Astrocyte (in vitro differentiated cells and primary cell): ENCODE measurements around the gene PRSS33. TPM values are rescaled to one million over a fixed set of nuclear protein-coding genes. Genes with fewer than 3 reads are reported as not detected.

Experiments
- DNase-seq: peaks from one replicate; pipeline ENCODE4 v3.0.0-alpha.2; 2010; ENCODE audit warnings: low read depth
- FAIRE-seq: peaks from 2 replicates; lab custom pipeline; 2011; peaks lifted over from hg19 to GRCh38; lab: Jason Lieb, UNC
- H2AFZ ChIP-seq: 2 replicates; pipeline ENCODE4 v1.6.0; 2012; ENCODE audit warnings: low read depth, low read length, inconsistent platforms
- H3K27ac ChIP-seq: 2 replicates; pipeline ENCODE4 v1.5.1; 2011; ENCODE audit warnings: low read depth, low read length, inconsistent platforms
- H3K27me3 ChIP-seq: 2 replicates; pipeline ENCODE4 v1.6.0; 2011; ENCODE audit warnings: low read length, inconsistent platforms; ENCODE audit not compliant: insufficient read depth
- H3K36me3 ChIP-seq: 2 replicates; pipeline ENCODE4 v1.5.1; 2011; ENCODE audit warnings: low read length, inconsistent platforms; ENCODE audit not compliant: insufficient read depth
- H3K4me1 ChIP-seq: 2 replicates; pipeline ENCODE4 v1.5.1; 2011; ENCODE audit warnings: low read length, inconsistent platforms; ENCODE audit not compliant: insufficient read depth
- H3K4me2 ChIP-seq: 2 replicates; pipeline ENCODE4 v1.6.0; 2012; ENCODE audit warnings: low read length, inconsistent platforms
- H3K4me3 ChIP-seq: 2 replicates; pipeline ENCODE4 v1.5.1; 2011; ENCODE audit warnings: low read depth, mild to moderate bottlenecking, low read length, inconsistent platforms; ENCODE audit not compliant: insufficient read depth
- H3K79me2 ChIP-seq: 2 replicates; pipeline ENCODE4 v1.6.0; 2012; ENCODE audit warnings: mild to moderate bottlenecking, low read length, inconsistent platforms; ENCODE audit not compliant: insufficient read depth
- H3K9ac ChIP-seq: 2 replicates; pipeline ENCODE4 v1.6.0; 2012; ENCODE audit warnings: mild to moderate bottlenecking, low read length, inconsistent platforms
- H3K9me3 ChIP-seq: 2 replicates; pipeline ENCODE4 v1.5.1; 2012; ENCODE audit warnings: low read depth, mild to moderate bottlenecking, low read length, inconsistent platforms; ENCODE audit not compliant: insufficient read depth
- H4K20me1 ChIP-seq: 2 replicates; pipeline ENCODE4 v1.6.0; 2012; ENCODE audit warnings: low read length, inconsistent platforms; ENCODE audit not compliant: insufficient read depth
- H3K27ac Mint-ChIP-seq: one replicate; pipeline ENCODE4 v1.8.0; 2021; ENCODE audit warnings: mild to moderate bottlenecking, mixed read lengths; ENCODE audit not compliant: unreplicated experiment
- H3K27me3 Mint-ChIP-seq: one replicate; pipeline ENCODE4 v1.8.0; 2021; ENCODE audit warnings: low read depth, mixed read lengths; ENCODE audit not compliant: unreplicated experiment
- H3K36me3 Mint-ChIP-seq: one replicate; pipeline ENCODE4 v1.8.0; 2021; ENCODE audit warnings: low read depth, mixed read lengths; ENCODE audit not compliant: unreplicated experiment
- H3K4me1 Mint-ChIP-seq: one replicate; pipeline ENCODE4 v1.8.0; 2021; ENCODE audit warnings: low read depth, mixed read lengths; ENCODE audit not compliant: unreplicated experiment
- H3K4me3 Mint-ChIP-seq: one replicate; pipeline ENCODE4 v1.8.0; 2021; ENCODE audit warnings: mild to moderate bottlenecking, moderate library complexity, mixed read lengths; ENCODE audit not compliant: unreplicated experiment
- H3K9me3 Mint-ChIP-seq: one replicate; pipeline ENCODE4 v1.8.0; 2021; ENCODE audit warnings: mild to moderate bottlenecking, mixed read lengths; ENCODE audit not compliant: unreplicated experiment
- CTCF ChIP-seq: IDR thresholded peaks from 2 replicates; pipeline ENCODE4 v1.5.1; 2011; ENCODE audit warnings: low read depth, mild to moderate bottlenecking, inconsistent platforms, low read length, moderate library complexity; ENCODE audit not compliant: insufficient read depth
- EZH2 ChIP-seq: IDR thresholded peaks from 2 replicates; pipeline ENCODE4 v1.6.1; 2012; ENCODE audit warnings: mild to moderate bottlenecking, low read length, inconsistent platforms; ENCODE audit not compliant: insufficient read depth
- total RNA-seq: library from RNA; stranded (reverse); gene quantifications from 2 replicates; pipeline ENCODE4 v1.2.1, GENCODE V29; 2021

The PRSS33 gene
- total RNA-seq, 1 donor from 2014 or later: not detected

GRCh38 chr16:2775131-2775716 is 12.1 kb downstream of the PRSS33 start:
- Mint-ChIP-seq H3K9me3 (peaks cover 4% of the 10 kb centered on the region), H3K36me3 (peaks cover 16% of the 10 kb centered on the region), H3K27ac (peak overlapping the region; percentile 80), H3K4me1 (peaks cover 26% of the 10 kb centered on the region), H3K4me3 (peak overlapping the region; percentile 100), H3K27me3 (no peaks in the 10 kb centered on the region)
- H3K4me1 ChIP-seq: peaks cover 21% of the 10 kb centered on the region
- DNase-seq: no peak
- peaks cover 25% of the 10 kb centered on the region for H3K36me3 ChIP-seq
- no peaks in the 10 kb centered on the region for H3K9me3 ChIP-seq
- H3K27ac ChIP-seq: no peak overlapping the region
- peak overlapping the region; percentile 82 for H3K4me3 ChIP-seq
- TF ChIP-seq EZH2 (no peak), CTCF (no peak)
- FAIRE-seq: no peak
- no peak overlapping the region for H2AFZ ChIP-seq
- peaks cover 59% of the 10 kb centered on the region for H4K20me1 ChIP-seq
- peak overlapping the region; percentile 91 for H3K4me2 ChIP-seq
- H3K79me2 ChIP-seq: peaks cover 79% of the 10 kb centered on the region
- peak overlapping the region; percentile 99 for H3K9ac ChIP-seq
- H3K27me3 ChIP-seq: no peaks in the 10 kb centered on the region

- H3K9me3 ChIP-seq: no peaks in the 10 kb centered on the region
- Mint-ChIP-seq H3K27ac (no peak overlapping the region), H3K4me1 (peaks cover 31% of the 10 kb centered on the region), H3K27me3 (no peaks in the 10 kb centered on the region), H3K36me3 (peaks cover 22% of the 10 kb centered on the region), H3K4me3 (no peak overlapping the region), H3K9me3 (peaks cover 4% of the 10 kb centered on the region)
- no peak overlapping the region for H2AFZ ChIP-seq
- no peak overlapping the region for H3K27ac ChIP-seq
- DNase-seq: no peak
- no peak overlapping the region for H3K4me3 ChIP-seq
- H3K4me1 ChIP-seq: peaks cover 21% of the 10 kb centered on the region
- peak overlapping the region; percentile 34 for H3K9ac ChIP-seq
- H3K4me2 ChIP-seq: no peak overlapping the region
- H3K27me3 ChIP-seq: no peaks in the 10 kb centered on the region
- H4K20me1 ChIP-seq: peaks cover 68% of the 10 kb centered on the region
- H3K79me2 ChIP-seq: peaks cover 88% of the 10 kb centered on the region
- peaks cover 32% of the 10 kb centered on the region for H3K36me3 ChIP-seq
- TF ChIP-seq EZH2: no peak
- no peak for TF ChIP-seq CTCF
- FAIRE-seq: no peak
Observed at GRCh38 chr16:2774161-2774891, 13.0 kb downstream of the PRSS33 start.
